HG03280 (cell line): ENCODE data around the gene HEXIM1.

Source experiments
- ATAC-seq: cut with Tn5 transposase; IDR thresholded peaks from one replicate; pipeline ENCODE4 v1.9.1; 2021; ENCODE audit warnings: mild to moderate bottlenecking, moderate library complexity; ENCODE audit not compliant: unreplicated experiment

The HEXIM1 gene

GRCh38 chr17:45144199-45145034 is 3.9 kb upstream of the HEXIM1 start:
- ATAC-seq: no peak

DNA sequence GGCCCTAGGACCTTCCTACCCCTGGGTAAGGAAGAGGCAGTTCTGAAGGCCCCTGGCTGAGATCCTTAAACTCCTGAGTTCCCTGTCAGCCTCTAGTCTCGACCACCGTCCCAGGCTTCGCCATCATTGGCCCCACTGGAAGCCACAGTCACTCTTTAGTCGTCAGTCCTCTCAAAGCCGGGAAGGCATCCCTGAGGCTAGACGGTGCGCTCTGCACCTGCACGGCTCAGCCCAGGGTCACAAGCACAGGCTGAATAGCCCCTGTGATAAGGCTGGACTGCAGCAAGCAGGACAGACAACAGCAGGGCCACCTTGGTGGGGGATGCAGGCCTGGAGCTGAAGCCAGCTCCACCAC is 3.3 kb upstream of the HEXIM1 start:
- no peak for ATAC-seq

GRCh38 chr17:45146166-45146565 is 2.1 kb upstream of the HEXIM1 start:
- ATAC-seq: no peak

GRCh38 chr17:45146592-45146889 is 1.7 kb upstream of the HEXIM1 start:
- ATAC-seq: no peak

DNA sequence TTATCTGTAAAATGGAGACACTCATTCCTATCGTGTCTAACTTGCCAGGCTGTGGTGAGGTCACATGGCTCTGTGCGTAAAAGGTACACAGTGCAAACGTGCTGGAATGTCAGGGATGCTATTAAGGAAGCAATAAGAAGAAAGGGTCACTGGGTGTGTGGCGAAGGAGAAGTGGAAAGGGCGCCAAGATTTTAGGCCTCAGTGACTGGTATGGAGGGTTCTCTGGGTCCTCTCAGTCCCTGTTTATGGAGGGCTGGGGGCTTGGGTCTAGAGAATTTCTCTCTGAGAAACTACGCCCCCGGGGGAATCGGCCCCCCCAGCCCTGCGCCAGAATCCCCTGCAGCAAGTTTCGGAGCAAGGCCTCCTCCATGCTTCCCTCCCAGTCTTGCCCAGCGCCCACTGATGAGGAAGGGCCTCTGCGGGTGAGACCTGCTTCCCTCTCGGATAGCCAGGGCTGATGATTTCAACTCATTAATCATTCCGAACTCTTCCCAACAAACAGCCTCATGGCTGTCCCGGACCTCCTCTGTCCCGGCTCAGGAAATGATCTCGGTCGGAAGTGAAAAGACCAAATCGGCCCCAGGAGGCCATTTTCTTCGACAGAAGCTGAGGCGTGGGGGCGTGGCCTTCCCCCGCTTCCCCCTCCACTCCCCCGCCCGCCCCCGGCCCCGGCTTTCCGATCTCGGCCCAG is 1.2 kb upstream of the HEXIM1 start:
- no peak for ATAC-seq

- no peak for ATAC-seq
These were observed 593 bp upstream of the HEXIM1 start for GRCh38 chr17:45147581-45148182.

DNA sequence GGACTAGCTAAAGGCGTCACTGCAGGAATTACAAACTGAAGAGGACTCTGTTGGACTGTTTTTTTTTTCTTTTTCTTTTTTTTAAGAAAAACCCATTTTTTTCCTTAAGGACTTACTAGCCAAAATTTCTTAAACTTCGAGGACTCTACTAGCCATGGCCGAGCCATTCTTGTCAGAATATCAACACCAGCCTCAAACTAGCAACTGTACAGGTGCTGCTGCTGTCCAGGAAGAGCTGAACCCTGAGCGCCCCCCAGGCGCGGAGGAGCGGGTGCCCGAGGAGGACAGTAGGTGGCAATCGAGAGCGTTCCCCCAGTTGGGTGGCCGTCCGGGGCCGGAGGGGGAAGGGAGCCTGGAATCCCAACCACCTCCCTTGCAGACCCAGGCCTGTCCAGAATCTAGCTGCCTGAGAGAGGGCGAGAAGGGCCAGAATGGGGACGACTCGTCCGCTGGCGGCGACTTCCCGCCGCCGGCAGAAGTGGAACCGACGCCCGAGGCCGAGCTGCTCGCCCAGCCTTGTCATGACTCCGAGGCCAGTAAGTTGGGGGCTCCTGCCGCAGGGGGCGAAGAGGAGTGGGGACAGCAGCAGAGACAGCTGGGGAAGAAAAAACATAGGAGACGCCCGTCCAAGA is 878 bp downstream of the HEXIM1 start:
- ATAC-seq: peak; percentile 28

DNA sequence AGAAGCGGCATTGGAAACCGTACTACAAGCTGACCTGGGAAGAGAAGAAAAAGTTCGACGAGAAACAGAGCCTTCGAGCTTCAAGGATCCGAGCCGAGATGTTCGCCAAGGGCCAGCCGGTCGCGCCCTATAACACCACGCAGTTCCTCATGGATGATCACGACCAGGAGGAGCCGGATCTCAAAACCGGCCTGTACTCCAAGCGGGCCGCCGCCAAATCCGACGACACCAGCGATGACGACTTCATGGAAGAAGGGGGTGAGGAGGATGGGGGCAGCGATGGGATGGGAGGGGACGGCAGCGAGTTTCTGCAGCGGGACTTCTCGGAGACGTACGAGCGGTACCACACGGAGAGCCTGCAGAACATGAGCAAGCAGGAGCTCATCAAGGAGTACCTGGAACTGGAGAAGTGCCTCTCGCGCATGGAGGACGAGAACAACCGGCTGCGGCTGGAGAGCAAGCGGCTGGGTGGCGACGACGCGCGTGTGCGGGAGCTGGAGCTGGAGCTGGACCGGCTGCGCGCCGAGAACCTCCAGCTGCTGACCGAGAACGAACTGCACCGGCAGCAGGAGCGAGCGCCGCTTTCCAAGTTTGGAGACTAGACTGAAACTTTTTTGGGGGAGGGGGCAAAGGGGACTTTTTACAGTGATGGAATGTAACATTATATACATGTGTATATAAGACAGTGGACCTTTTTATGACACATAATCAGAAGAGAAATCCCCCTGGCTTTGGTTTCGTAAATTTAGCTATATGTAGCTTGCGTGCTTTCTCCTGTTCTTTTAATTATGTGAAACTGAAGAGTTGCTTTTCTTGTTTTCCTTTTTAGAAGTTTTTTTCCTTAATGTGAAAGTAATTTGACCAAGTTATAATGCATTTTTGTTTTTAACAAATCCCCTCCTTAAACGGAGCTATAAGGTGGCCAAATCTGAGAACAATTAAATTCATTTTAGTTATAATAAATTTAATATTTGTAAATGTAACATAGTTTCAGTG is 1.7 kb downstream of the HEXIM1 start:
- no peak for ATAC-seq

GRCh38 chr17:45150911-45151809 is 2.9 kb downstream of the HEXIM1 start:
- ATAC-seq: no peak

DNA sequence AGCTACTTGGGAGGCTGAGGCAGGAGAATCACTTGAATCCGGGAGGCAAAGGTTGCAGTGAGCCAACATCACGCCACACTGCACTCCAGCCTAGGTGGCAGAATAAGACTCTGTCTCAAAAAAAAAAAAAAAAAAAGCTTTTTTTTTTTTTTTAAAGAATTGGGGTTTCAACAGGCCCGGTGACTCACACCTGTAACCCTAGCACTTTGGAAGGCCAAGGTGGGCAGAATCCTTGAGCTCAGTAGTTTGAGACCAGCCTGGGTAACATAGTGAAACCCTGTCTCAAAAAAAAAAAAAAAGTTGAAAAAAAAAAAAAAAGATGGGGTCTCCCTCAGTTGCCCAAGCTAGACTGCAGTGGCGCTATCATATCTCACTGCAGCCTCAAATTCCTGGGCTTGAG is 6.8 kb downstream of the HEXIM1 start:
- ATAC-seq: no peak

GRCh38 chr17:45155483-45155882 is 7.2 kb downstream of the HEXIM1 start:
- no peak for ATAC-seq

DNA sequence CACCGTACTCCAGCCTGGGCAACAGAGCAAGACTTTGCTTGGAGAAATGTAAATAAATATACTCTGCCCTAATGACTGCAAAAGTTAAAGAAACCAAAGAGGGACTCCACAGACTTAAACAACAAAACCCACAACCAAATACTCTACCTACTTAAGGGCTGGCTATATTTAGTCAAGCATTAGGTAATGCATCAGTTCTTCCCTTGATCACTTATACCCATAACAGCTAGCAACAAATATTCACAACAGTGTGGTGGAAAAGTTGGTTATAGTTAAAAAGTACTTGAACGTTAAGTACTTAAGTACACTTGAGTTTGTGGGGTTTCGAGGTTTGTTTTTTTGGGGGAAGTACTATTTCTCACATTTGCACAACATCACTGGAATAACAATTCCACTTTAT is 8.0 kb downstream of the HEXIM1 start:
- no peak for ATAC-seq

DNA sequence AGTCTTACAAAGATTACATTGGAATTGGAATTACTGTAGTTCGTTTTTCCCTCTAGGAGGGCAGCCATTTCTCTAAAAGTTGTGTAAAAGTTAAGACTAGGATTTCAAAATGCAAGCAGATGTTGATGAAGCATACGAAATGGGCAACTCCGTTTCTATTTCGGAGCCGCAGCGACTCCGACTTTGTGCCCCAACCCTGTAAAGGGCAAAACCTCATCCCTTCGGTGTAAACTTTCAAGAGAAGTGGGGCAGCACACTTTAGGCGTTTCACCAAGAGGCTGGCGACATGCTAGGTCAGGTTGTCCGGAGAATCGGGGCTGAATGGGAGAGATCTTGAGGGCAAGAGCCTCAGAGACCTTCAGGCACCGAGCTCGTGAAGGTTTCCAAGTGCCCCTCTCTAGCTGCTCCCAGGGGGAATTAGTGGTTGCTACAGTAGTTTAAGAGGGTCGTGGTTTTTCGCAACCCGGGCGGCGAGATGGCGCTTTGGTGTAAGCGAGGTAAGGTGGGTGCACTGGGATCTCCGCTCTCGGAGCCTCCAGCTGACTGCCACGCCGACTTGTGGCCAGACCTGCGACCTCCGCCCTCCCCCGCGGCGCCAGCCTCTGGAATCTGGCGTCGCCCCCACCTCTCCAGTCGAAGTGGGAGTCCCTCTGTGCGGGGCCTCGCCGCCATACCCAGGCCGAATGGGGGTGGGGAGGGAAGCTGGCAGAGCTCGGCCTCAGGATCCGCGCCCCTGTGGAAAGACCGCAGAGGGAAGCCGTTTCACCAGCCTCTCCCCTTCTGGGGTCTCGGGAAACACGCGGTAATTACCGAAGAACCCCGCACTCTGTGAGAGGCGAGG is 12.4 kb downstream of the HEXIM1 start:
- ATAC-seq: peak; percentile 19

DNA sequence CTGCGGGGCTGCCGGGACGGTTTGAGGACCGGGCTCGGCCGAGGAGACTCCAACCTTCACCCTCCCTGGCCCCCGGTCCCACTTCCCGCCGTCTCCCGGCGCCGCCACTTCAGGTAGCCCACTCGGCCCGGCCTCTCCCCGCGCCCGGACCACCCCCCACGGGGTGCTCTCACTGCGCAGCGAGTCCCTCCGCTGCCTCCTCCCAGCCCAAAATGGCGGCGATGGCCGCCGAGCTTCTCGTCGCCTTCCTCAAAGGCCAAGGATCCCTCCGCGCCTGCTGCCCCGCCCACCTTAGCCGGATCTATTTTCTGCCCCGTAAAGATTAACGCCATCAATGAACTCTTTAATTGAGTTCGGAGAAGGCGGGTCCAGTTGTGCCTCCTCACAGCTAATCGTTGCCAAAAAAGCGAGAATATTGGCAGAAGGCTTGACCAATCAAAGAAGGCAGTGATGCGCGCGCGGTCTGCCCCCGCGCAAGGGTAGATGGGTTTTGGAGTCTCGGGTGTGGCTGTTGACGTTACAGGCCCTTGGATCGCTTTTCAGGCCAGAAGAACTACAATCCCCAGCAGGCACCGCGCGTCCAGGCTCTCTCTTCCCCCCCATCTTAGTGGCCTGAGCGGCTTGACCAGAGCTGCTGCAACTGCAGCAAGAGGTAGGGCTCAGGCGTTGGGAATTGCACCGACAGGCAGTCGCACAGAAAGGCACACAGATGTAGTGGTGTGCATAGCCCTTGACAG is 13.2 kb downstream of the HEXIM1 start, which contains the start of gene HEXIM2:
Gene HEXIM2 (plus strand): TSS at position 588 of the 737 bp plus-strand sequence. CDS start 919 bp downstream, outside the sequence.
- ATAC-seq: peak; percentile 90

DNA sequence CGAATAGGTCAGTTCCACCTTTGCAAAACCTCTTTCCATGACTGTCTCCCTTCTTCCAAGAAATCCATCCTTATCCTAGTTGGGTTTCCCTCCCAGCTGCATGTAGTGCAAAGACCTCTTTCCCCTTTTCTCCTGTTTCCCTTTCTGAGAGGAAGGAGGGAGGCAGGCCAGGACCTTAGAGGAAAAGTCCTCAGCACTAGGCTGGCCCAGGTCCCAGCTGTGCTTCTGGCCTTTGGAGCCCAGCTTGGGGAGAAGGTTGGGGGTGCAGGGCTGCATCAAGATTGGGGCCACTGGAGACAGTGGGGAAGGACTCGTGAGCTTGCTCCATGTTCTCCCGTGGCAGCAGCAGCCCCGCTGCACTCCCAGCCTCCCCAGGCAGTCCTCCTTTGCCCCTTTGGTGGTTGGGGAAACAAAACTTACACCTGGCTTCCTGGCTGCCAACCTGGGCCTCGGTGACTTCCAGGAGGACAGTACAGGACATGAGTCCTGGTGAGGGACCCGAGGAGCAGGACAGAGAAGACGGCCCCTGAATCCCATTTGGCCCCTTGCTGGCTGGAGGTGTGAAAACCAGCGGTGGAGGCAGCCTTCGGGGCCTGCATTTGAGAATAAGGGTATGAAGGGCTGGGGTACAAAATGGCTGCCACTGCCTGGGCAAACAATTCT is 13.9 kb downstream of the HEXIM1 start:
- ATAC-seq: no peak

GRCh38 chr17:45164734-45165269 is 16.5 kb downstream of the HEXIM1 start:
- no peak for ATAC-seq
